ENCODE results near the gene SGCG.

GRCh38 chr13:23254506-23254905 is 73.7 kb downstream of the SGCG start:
- TF ChIP-seq ZNF274 (IDR thresholded peaks at IDR 0.05; ENCODE audit: low read depth, low read length) (no peak), YY1 (IDR thresholded peaks at IDR 0.05; ENCODE audit: insufficient read depth, insufficient read length) (no peak), SUZ12 (IDR thresholded peaks at IDR 0.05; ENCODE audit: extremely low read depth, insufficient read depth, insufficient read length) (no peak)

Data from NT2/D1 (cell line).